B cell (primary cell): ENCODE data around the gene GIMAP5. TPM values are rescaled to one million over a fixed set of nuclear protein-coding genes. Genes with fewer than 3 reads are reported as not detected.

Source experiments
- ATAC-seq: fragments of 200-7000 bp; cut with Tn5 transposase; one replicate; pipeline ENCODE4 v1.10.0; 2021; ENCODE audit warnings: low read depth, mild to moderate bottlenecking, moderate number of reproducible peaks, moderate library complexity
- CTCF ChIA-PET: fragments of 350-600 bp; sonication (Branson Sonifier 250); formaldehyde crosslinking; loops from one replicate; lab custom pipeline; 2021; ENCODE audit warnings: antibody characterized with exemption, inconsistent platforms; lab: Charles Lee
- POLR2A ChIA-PET: fragments of 350-600 bp; sonication (Branson Sonifier 250); formaldehyde crosslinking; loops from one replicate; lab custom pipeline; 2021; ENCODE audit warnings: antibody characterized with exemption; lab: Charles Lee
- DNase-seq: peaks from one replicate; pipeline ENCODE4 v3.0.0; 2013
- H2AFZ ChIP-seq: 2 replicates; pipeline ENCODE4 v1.6.1; 2012; ENCODE audit warnings: mild to moderate bottlenecking, low read depth, low read length; ENCODE audit not compliant: insufficient read depth, poor library complexity, severe bottlenecking
- H3K27ac ChIP-seq, 2 donors: 1 replicate in 1 of 2; 2 replicates in 1 of 2; pipeline ENCODE4 v1.5.1; 2012 to 2013; ENCODE audit warnings: low read length in 2 of 2, mild to moderate bottlenecking in 2 of 2, moderate library complexity in 1 of 2
- H3K27me3 ChIP-seq, 4 experiments: fragments of 200-600 bp in 1 of 4; sonication (generic) in 1 of 4; replicated peaks in 1 of 4; 1 replicate in 2 of 4; 2 replicates in 2 of 4; pipeline versions ENCODE4 v1.6.1 to v1.7.0; 2013 to 2016; ENCODE audit warnings: low read length in 3 of 4, mild to moderate bottlenecking in 2 of 4, mixed read lengths in 1 of 4, moderate library complexity in 1 of 4; ENCODE audit not compliant: insufficient read depth in 4 of 4, control insufficient read depth in 3 of 4; ENCODE audit errors: control extremely low read depth in 1 of 4
- H3K36me3 ChIP-seq, 2 experiments: replicated peaks in 1 of 2; 1 replicate in 1 of 2; 2 replicates in 1 of 2; pipeline versions ENCODE4 v1.6.1 to v1.7.1; 2013; ENCODE audit warnings: low read length in 1 of 2; ENCODE audit not compliant: insufficient read depth in 2 of 2, control insufficient read depth in 1 of 2; ENCODE audit errors: control extremely low read depth in 1 of 2, extremely low read depth in 1 of 2
- H3K4me1 ChIP-seq, 2 donors: fragments of 200-600 bp in 1 of 2; sonication (generic) in 1 of 2; 1 replicate in 1 of 2; 2 replicates in 1 of 2; pipeline versions ENCODE4 v1.5.1 to v1.6.1; 2013 to 2017; ENCODE audit warnings: low read length in 2 of 2; ENCODE audit not compliant: control insufficient read depth in 2 of 2, insufficient read depth in 2 of 2
- H3K4me2 ChIP-seq: replicated peaks from 2 replicates; pipeline ENCODE3; 2012; ENCODE audit warnings: mild to moderate bottlenecking, low read depth, low read length; ENCODE audit not compliant: poor library complexity, severe bottlenecking
- H3K4me3 ChIP-seq, 5 experiments: fragments of 200-600 bp in 1 of 5; sonication (generic) in 1 of 5; 1 replicate in 3 of 5; 2 replicates in 2 of 5; pipeline versions ENCODE4 v1.5.1 to v1.7.0; 2011 to 2016; ENCODE audit warnings: low read length in 4 of 5, mild to moderate bottlenecking in 4 of 5, low read depth in 2 of 5, control low read depth in 1 of 5, moderate library complexity in 1 of 5; ENCODE audit not compliant: insufficient read depth in 1 of 5; ENCODE audit errors: control extremely low read depth in 1 of 5, extremely low read depth in 1 of 5
- H3K79me2 ChIP-seq: fragments of 200-600 bp; sonication (generic); one replicate; pipeline ENCODE4 v1.6.0; 2016; ENCODE audit warnings: low read length; ENCODE audit not compliant: control insufficient read depth, insufficient read depth
- H3K9ac ChIP-seq: fragments of 200-600 bp; sonication (generic); 2 replicates; pipeline ENCODE4 v1.6.1; 2017; ENCODE audit warnings: mild to moderate bottlenecking, low read length, moderate library complexity
- H3K9me3 ChIP-seq, 3 donors: one replicate each; pipeline versions ENCODE4 v1.6.1 to v1.7.1; 2013; ENCODE audit warnings: low read length in 2 of 3; ENCODE audit not compliant: control insufficient read depth in 2 of 3, insufficient read depth in 1 of 3; ENCODE audit errors: control extremely low read depth in 1 of 3
- H4K20me1 ChIP-seq: 2 replicates; pipeline ENCODE4 v1.6.0; 2012; ENCODE audit warnings: mild to moderate bottlenecking, low read length; ENCODE audit not compliant: insufficient read depth, control insufficient read depth, poor library complexity, severe bottlenecking
- H3K27ac Mint-ChIP-seq: one replicate; pipeline ENCODE4 v1.8.0; 2021; ENCODE audit warnings: mixed read lengths
- H3K27me3 Mint-ChIP-seq: one replicate; pipeline ENCODE4 v1.8.0; 2021; ENCODE audit warnings: mixed read lengths
- H3K4me1 Mint-ChIP-seq: one replicate; pipeline ENCODE4 v1.8.0; 2021; ENCODE audit warnings: mixed read lengths
- H3K4me3 Mint-ChIP-seq: one replicate; pipeline ENCODE4 v1.8.0; 2021; ENCODE audit warnings: mixed read lengths
- H3K9me3 Mint-ChIP-seq: one replicate; pipeline ENCODE4 v1.8.0; 2022; ENCODE audit warnings: mixed read lengths; ENCODE audit not compliant: insufficient read depth
- EZH2 ChIP-seq: IDR thresholded peaks from 2 replicates; pipeline ENCODE4 v1.6.1; 2012; ENCODE audit warnings: borderline replicate concordance, low read depth, mild to moderate bottlenecking, moderate library complexity, low read length; ENCODE audit not compliant: insufficient read depth, poor library complexity, severe bottlenecking
- whole genome bisulfite sequencing: methylation state at CpG from one replicate; pipeline ENCODE4 v1.1.5; 2013; ENCODE audit warnings: missing lambda C conversion rate; ENCODE audit not compliant: insufficient coverage; 5-methylcytosine and 5-hydroxymethylcytosine counted together
- intact Hi-C: fragments of 100-400 bp; cut with micrococcal nuclease; formaldehyde crosslinking; loops from one replicate; pipeline ENCODE4 v1.10.0; 2022
- polyA plus RNA-seq: library from polyadenylated mRNA; depleted of rRNA; stranded (reverse); fragments of >200 nt; gene quantifications from 2 replicates; pipeline ENCODE4 v1.2.3, GENCODE V29; 2012
- total RNA-seq, 2 donors: library from RNA; stranded (reverse); fragments of 120-200 nt in 1 of 2; gene quantifications; 1 replicate in 1 of 2; 2 replicates in 1 of 2; pipeline versions ENCODE4 v1.2.3 to v1.2.4, GENCODE V29; 2013 to 2022
- TF ChIP-seq, protein P1 (sequence below): fragments of 200-600 bp; IDR thresholded peaks from one replicate; pipeline ENCODE4 v1.8.0; 2022; ENCODE audit warnings: antibody characterized with exemption, mild to moderate bottlenecking

The GIMAP5 gene
- total and polyA plus RNA-seq, 2 donors (not counting 1 experiment from before 2014, with no cell fraction given) = 0.27 to 0.40 TPM

DNA sequence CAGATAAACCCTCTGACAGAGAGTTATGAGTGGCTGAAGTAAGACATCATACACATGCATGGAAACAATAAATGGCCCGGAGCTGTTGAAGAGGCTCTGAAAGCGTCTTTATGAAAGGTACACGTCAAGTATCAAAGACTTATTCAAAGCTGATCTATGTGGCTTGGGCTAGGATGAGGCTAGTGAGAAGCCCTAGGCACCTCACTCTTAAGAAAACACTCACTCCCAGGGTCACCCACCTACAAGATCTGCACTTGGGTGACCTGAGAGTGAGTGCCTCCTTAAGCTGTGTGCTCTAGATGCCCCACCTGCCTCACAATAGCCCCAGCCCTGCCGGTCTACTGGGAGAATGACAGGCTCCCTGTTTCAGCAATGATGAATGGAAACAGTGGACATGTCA, 21.9 kb upstream of the GIMAP5 start:
- TF ChIP-seq EZH2 = no peak
- TF ChIP-seq, protein P1, sequence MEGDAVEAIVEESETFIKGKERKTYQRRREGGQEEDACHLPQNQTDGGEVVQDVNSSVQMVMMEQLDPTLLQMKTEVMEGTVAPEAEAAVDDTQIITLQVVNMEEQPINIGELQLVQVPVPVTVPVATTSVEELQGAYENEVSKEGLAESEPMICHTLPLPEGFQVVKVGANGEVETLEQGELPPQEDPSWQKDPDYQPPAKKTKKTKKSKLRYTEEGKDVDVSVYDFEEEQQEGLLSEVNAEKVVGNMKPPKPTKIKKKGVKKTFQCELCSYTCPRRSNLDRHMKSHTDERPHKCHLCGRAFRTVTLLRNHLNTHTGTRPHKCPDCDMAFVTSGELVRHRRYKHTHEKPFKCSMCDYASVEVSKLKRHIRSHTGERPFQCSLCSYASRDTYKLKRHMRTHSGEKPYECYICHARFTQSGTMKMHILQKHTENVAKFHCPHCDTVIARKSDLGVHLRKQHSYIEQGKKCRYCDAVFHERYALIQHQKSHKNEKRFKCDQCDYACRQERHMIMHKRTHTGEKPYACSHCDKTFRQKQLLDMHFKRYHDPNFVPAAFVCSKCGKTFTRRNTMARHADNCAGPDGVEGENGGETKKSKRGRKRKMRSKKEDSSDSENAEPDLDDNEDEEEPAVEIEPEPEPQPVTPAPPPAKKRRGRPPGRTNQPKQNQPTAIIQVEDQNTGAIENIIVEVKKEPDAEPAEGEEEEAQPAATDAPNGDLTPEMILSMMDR = no peak
- peaks cover 15% of the 10 kb centered on the region for H3K4me1 Mint-ChIP-seq
- CTCF ChIA-PET = no interaction called here

DNA sequence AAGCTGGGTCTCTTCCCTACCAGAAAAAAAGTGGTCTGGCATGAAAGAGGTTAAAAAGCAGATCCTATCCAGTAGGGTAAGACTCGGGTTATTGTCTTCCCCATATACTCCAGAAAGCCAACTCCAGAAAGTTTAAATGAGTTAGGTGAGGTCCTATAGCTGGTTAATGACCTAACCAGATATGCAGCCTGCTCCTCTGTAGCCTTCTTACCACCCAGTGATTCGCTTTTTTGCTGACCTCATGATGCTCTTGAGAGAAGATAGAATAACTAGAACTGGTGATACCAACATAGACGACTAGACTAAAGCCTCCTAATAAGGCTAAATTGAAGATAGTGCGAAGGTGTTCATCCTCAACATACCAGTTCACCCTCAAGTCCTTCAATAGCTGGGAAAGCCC, 21.5 kb upstream of the GIMAP5 start:
- POLR2A ChIA-PET = no interaction called here
- H3K27me3 ChIP-seq = no peaks in the 10 kb centered on the region
- H3K79me2 ChIP-seq = no peaks in the 10 kb centered on the region
- peaks cover 0 to 5% of the 10 kb centered on the region in 2 experiments for H3K36me3 ChIP-seq
- Mint-ChIP-seq H3K9me3 (peaks cover 4% of the 10 kb centered on the region), H3K4me1 (peaks cover 15% of the 10 kb centered on the region), H3K4me3 (peak overlapping the region; percentile 80), H3K27me3 (no peaks in the 10 kb centered on the region), H3K27ac (no peak overlapping the region)
- no peaks in the 10 kb centered on the region for H3K9me3 ChIP-seq
- peak overlapping the region; percentile 75 for H3K9ac ChIP-seq
- CTCF ChIA-PET = no interaction called here
- no peak for TF ChIP-seq EZH2
- TF ChIP-seq, protein P1 = no peak
- 100% methylated on average over 1 of the region's 4 CpGs for WGBS
- ATAC-seq = no peak
- H3K4me3 ChIP-seq = peak overlapping the region in 1 of 5 experiments; percentile 62
- H3K27ac ChIP-seq = peak overlapping the region in 1 of 2 donors; percentile 71
- intact Hi-C loops = no loop called here
- H3K4me2 ChIP-seq = peak overlapping the region; percentile 72
- no peak for DNase-seq
- H2AFZ ChIP-seq = peak overlapping the region; percentile 75
- no peaks in the 10 kb centered on the region for H4K20me1 ChIP-seq
- peaks cover 17 to 18% of the 10 kb centered on the region in 2 donors for H3K4me1 ChIP-seq

More for the DNA sequence above, 21.9 kb upstream of the GIMAP5 start:
- 80% methylated on average over 1 of the region's 4 CpGs for WGBS
- H3K27me3 ChIP-seq = no peaks in the 10 kb centered on the region
- H3K4me3 ChIP-seq = no peak overlapping the region
- no peak overlapping the region for H3K27ac Mint-ChIP-seq
- H3K27ac ChIP-seq = no peak overlapping the region
- no peaks in the 10 kb centered on the region for H3K27me3 Mint-ChIP-seq
- peaks cover 4% of the 10 kb centered on the region for H3K9me3 Mint-ChIP-seq
- no peak overlapping the region for H3K4me2 ChIP-seq
- peak overlapping the region; percentile 3 for H2AFZ ChIP-seq
- POLR2A ChIA-PET = no interaction called here
- intact Hi-C loops = no loop called here
- DNase-seq (no peak), ATAC-seq (no peak)
- H3K79me2 ChIP-seq = no peaks in the 10 kb centered on the region
- H3K4me3 Mint-ChIP-seq = no peak overlapping the region
- no peak overlapping the region for H3K9ac ChIP-seq
- no peaks in the 10 kb centered on the region for H4K20me1 ChIP-seq
- peaks cover 17 to 18% of the 10 kb centered on the region in 2 donors for H3K4me1 ChIP-seq
- H3K9me3 ChIP-seq = no peaks in the 10 kb centered on the region
- peaks cover 0 to 5% of the 10 kb centered on the region in 2 experiments for H3K36me3 ChIP-seq
